HG02759 (cell line): Measurements from ENCODE around the gene AGT.

ENCODE experiments used
- ATAC-seq: cut with Tn5 transposase; IDR thresholded peaks from one replicate; pipeline ENCODE4 v1.9.1; 2021; ENCODE audit warnings: mild to moderate bottlenecking, moderate library complexity; ENCODE audit not compliant: unreplicated experiment

AGT gene

GRCh38 chr1:230713915-230714764 lies at the start of gene AGT:
AGT (minus strand) TSS chr1:230714122; CDS start chr1:230710823, 3,299 bp downstream.
- no peak for ATAC-seq

- ATAC-seq = no peak
These were observed 47.7 kb upstream of the AGT start for GRCh38 chr1:230761443-230762167.

DNA sequence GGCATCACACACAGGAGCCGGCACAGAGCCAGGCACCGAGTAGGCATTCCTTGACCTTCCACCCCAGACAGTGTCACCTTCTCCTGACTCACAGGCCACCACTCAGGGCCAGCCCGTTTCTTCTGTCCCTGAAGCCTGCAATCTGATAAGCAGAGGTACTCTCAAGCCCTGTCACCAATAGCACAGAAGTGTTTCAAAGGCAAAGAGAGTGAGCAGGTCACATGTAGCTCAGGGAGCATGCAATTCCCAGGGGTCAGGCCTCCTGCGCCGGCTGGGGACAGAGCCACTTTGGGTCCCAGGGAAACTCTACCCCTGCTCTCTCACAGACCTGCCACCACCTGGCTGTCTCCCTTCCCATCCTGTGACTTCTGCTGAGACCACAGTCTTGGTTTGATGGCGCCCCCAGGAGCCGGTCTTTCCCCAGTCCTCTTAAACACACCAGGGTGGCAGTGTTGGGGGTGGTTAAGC lies 46.5 kb upstream of the AGT start:
- ATAC-seq = no peak

DNA sequence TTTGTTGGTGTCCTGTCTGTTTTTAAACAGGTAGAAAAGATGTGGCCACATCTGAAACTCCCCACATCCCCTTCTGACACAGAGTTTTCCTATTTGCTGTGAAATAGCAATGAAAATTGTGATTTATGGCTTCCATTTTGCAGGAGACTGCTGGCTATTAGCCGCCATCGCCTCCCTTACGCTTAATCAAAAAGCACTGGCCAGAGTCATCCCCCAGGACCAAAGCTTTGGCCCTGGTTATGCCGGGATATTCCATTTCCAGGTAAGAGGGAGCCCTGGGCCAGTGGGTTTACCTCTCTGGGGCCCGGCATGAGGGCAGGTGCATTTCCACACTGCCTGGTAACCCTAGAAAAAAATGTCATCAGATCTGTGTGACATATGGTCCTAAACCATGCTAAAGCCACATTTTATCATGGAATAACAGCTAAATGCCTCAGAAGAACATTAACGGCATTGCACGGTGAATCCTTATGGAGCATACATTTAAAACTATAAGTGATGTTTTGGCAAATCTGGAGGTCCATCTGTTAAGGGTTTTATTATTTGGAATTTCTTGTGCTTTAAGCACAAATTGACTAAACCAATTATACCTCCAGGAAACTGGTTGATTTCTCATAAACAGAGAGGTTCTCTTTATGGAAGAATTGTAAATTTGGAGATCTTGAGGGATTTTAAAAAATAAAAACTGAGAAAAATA lies 45.6 kb upstream of the AGT start:
- no peak for ATAC-seq

DNA sequence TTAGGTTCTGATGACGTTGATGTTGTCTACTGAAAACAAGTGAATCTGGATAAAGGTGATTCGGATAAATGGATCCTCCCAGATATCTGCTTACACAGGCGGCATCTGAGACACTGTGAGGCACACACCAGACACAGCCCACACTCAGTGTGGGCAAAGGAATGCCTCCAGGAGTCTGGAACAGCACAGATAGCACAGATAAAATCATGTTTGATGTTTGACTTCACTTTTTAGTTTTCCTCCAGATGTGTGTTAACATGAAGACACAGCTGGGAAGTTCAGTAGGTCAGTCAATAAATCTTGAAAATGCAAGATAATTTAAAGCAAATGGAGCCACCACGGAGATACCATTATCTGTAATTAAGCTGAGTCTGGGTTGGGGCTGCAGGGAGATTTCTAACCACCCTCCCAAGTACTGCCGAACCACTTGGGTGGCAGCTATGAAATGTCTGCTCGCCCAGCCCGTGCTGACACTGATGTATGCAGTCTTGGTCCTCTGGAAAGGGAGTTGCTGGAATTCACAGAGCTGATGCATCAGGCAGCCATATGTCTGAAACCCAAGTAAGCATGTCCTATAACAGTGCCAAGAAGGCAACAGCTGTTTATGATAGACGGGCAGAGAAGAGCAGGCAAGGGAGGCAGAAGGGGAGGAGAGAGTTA lies 44.9 kb upstream of the AGT start:
- ATAC-seq = no peak

GRCh38 chr1:230757856-230758708 lies 44.2 kb upstream of the AGT start:
- no peak for ATAC-seq

GRCh38 chr1:230754796-230755195 lies 40.9 kb upstream of the AGT start:
- ATAC-seq = no peak

DNA sequence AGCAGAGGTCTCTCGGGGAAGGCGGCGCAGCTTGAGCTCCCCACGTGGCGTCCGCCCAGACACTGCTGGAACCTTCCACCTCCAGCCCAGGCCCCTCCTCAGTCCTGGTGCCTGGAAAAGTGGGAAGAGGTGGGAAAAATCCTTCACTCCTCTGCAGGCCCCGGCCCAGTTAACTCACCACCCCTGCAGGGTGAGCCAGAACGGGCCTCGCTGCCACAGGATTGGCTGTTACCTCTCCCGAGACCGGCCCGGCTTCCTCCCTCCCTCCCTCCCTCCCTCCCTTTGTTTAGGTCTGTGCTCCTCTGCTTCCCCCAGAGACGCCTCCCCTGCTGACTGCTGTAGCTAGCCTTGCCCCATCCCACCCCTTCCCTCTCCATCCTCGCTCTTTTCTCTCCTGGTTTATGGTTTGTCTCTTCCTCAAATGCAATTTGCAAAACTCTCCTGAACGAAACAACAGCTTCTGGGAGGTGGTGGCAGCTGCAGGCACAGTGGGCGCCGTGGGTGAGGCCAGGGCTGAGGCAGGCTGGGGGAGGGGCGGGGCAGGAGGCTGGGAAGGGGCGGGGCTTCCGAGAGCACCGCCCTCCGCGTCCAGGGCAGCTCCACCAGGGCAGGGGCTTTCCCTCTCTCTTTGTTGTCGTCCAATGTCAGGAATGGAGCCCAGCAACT lies 39.8 kb upstream of the AGT start:
- no peak for ATAC-seq

GRCh38 chr1:230753191-230753585 lies 39.3 kb upstream of the AGT start:
- ATAC-seq = no peak

DNA sequence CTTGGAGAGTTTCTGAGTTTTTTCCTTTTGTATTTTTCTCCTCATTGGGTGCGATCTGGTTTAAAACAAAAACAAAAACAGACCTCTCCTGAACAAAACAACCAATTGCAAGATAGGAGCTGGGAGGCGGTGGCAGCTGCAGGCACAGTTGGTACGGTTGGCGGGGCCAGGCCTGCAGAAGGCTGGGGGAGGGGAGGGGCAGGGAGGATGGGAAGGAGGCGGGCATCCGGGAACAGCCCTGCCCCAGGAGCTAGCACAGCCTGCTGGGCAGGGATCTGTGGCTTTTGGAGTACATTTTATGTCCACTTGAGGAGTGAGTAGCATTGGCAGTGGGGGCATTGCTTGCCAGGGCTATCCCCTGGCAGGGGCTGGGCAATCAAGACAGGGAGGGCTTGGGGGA lies 38.5 kb upstream of the AGT start:
- ATAC-seq = no peak

- no peak for ATAC-seq
These were observed 37.2 kb upstream of the AGT start for GRCh38 chr1:230750986-230751625.

- ATAC-seq = no peak
These were observed 36.7 kb upstream of the AGT start for GRCh38 chr1:230750576-230750975.

DNA sequence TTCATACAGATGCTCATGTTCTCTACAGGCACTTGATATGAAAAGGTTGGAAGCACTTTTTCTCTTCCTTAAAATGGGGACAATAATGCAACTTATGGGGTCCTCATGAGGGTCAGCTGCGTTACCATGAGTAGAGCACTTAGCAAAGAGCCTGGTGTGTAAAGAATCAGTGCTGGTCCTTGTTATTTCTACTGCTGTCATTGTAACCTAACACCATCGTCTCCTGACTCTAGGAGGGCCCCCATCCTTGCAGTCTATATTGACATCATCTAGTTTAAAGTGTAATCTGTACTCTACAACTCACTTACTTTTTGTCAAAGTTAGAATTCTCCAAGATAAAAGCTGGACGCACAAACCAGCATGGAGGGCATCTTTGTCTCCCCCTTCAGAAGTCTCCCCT lies 35.7 kb upstream of the AGT start:
- no peak for ATAC-seq

DNA sequence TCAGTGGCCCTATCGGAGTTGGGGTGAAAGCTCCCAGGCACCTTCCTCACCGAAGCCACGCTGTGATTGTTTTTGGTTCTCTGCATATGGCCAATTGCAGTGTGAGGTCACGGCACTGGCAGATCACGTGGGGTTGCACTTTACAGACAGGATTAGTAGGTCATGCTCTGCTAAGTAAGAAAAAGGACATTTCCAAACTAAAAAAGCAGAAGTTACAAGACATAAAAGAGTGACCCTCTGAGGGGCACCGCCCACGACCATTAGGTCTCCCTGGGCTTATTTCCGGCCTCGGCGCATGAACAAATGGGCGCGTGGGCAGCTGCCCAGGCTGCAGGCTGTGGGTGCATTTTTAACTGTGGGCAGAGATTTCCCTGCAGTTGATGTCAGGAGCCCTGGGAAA lies 35.2 kb upstream of the AGT start:
- peak; percentile 39 for ATAC-seq

DNA sequence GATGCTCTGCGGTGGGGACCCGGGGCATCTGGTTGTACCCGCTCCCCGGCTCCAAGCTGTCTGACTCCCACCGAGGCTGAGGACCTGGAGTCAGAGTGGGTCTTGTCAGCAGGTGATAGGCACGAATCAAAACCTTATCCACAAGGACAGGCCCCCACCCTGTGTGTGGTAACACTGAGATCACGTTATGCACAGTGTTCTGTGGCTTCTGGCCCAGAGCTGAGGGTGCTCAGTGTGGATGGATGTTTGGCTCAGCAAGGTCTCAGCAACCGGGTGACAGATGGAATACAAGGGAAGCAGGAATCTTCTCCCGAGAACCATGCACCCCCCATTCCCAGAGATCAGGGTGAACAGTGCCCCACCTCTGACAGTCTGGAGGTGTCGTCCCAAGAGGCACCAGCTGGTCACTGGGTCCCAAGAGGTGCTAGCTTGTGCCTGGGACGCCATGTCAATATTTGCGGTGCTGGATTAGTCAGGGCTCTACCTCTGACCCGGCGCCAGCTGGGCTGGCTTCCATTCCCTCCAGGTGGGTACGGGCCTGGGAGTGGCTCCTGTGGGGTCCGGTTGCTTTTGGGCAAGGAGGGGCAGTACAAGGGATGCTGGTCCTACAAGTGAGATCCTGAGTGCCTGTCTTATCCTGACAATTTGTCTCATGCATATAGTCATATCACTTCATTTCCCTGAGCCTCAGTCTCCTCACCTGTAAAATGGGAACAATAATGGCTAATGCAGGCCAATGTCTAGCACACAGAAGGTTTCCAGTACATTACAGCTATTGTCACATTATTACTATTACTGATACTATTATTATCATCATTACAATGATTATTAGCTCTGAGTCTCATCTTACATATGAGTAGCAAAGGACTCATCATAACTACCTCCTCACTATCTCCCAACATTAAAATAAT lies 34.2 kb upstream of the AGT start:
- no peak for ATAC-seq

DNA sequence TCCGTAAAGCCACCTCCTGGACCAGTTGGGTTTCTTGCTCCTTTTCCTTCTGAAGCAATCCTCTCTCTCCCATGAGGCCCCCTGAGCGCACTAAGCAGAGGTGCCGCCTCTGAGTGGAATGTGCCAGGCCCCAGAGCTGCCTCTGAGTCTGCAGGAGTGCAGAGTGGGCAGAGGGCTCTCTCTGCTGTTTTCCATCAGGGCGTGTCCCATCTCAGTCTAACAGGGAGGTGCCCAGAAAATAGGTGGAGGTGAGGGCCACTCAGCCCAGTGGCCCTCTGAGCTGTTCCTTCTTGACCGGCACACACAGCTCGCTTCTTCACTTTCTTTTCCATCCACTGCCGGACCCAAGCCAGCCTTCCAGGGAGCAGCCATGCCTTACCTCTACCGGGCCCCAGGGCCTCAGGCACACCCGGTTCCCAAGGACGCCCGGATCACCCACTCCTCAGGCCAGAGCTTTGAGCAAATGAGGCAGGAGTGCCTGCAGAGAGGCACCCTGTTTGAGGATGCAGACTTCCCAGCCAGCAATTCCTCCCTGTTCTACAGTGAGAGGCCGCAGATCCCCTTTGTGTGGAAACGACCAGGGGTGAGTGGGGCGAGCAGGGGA lies 33.3 kb upstream of the AGT start, which contains the start of gene CAPN9:
Gene CAPN9, plus strand, starts transcription at position 262 of the 604 bp plus-strand sequence. Its CDS starts 109 bp downstream, at position 371.
- ATAC-seq = no peak

- ATAC-seq = no peak
These were observed 32.7 kb upstream of the AGT start for GRCh38 chr1:230746617-230747016.
